Measurements from ENCODE around the gene LOXL3.
"Not testable (repeated sequence)": the region's sequence is repeated elsewhere in the genome, so short reads cannot be mapped to it uniquely, and the experiment has no call there.

Gene LOXL3

GRCh38 chr2:74572178-74572925 lies 18.6 kb upstream of the LOXL3 start:
- DNase-seq, result no peak

- peak in 1 of 5 experiments; percentile 45 for DNase-seq
Measured at GRCh38 chr2:74571058-74571457, 17.3 kb upstream of the LOXL3 start.

- no peak for DNase-seq
Measured at GRCh38 chr2:74569686-74570085, 15.9 kb upstream of the LOXL3 start.

GRCh38 chr2:74567881-74568280 lies 14.1 kb upstream of the LOXL3 start:
- DNase-seq, result no peak

GRCh38 chr2:74566754-74567085 lies 13.0 kb upstream of the LOXL3 start:
- DNase-seq, result no peak

- no peak for DNase-seq
Measured at GRCh38 chr2:74566076-74566753, 12.5 kb upstream of the LOXL3 start.

- DNase-seq, result no peak
Measured at GRCh38 chr2:74564222-74564621, 10.5 kb upstream of the LOXL3 start.

GRCh38 chr2:74562126-74562775 lies 8.5 kb upstream of the LOXL3 start:
- DNase-seq, result no peak

- not testable (repeated sequence) for DNase-seq
Measured at GRCh38 chr2:74561022-74561421, 7.3 kb upstream of the LOXL3 start.

GRCh38 chr2:74560591-74560990 lies 6.8 kb upstream of the LOXL3 start:
- no peak for DNase-seq

GRCh38 chr2:74559912-74560311 lies 6.2 kb upstream of the LOXL3 start:
- DNase-seq, result no peak

- DNase-seq, result no peak
Measured at GRCh38 chr2:74558284-74559230, 4.8 kb upstream of the LOXL3 start.

GRCh38 chr2:74556831-74557370 lies 3.2 kb upstream of the LOXL3 start:
- no peak for DNase-seq

- no peak for DNase-seq
Measured at GRCh38 chr2:74556159-74556558, 2.4 kb upstream of the LOXL3 start.

- DNase-seq, result no peak
Measured at GRCh38 chr2:74555610-74556103, 1.9 kb upstream of the LOXL3 start.

- DNase-seq, result peak in 4 of 5 experiments; percentile 23 to 58 (median 33)
Measured at GRCh38 chr2:74554820-74555531, 1.2 kb upstream of the LOXL3 start.

- no peak for DNase-seq
Measured at GRCh38 chr2:74552914-74553811, 579 bp downstream of the LOXL3 start.

- DNase-seq, result no peak
Measured at GRCh38 chr2:74551942-74552913, 1.5 kb downstream of the LOXL3 start.

GRCh38 chr2:74551530-74551929 lies 2.2 kb downstream of the LOXL3 start:
- no peak for DNase-seq
